GM12874 (cell line): ENCODE data around the gene GADL1.

ENCODE experiments used
- CTCF ChIP-seq: IDR thresholded peaks from 2 replicates; pipeline ENCODE4 v1.5.1; 2011; ENCODE audit warnings: low read depth, mild to moderate bottlenecking, control low read depth, low read length, moderate library complexity; ENCODE audit not compliant: insufficient read depth

The GADL1 gene

GRCh38 chr3:30878862-30879261, 15.6 kb downstream of the GADL1 start:
- no peak for TF ChIP-seq CTCF

GRCh38 chr3:30875505-30875904, 19.0 kb downstream of the GADL1 start:
- TF ChIP-seq CTCF, result no peak

GRCh38 chr3:30873671-30874070, 20.8 kb downstream of the GADL1 start:
- TF ChIP-seq CTCF, result no peak

GRCh38 chr3:30872879-30873278, 21.6 kb downstream of the GADL1 start:
- no peak for TF ChIP-seq CTCF

GRCh38 chr3:30871720-30872119, 22.7 kb downstream of the GADL1 start:
- TF ChIP-seq CTCF, result no peak

- TF ChIP-seq CTCF, result no peak
Measured at GRCh38 chr3:30864836-30865235, 29.6 kb downstream of the GADL1 start.

- TF ChIP-seq CTCF, result no peak
Measured at GRCh38 chr3:30864132-30864531, 30.3 kb downstream of the GADL1 start.

GRCh38 chr3:30862004-30862403, 32.5 kb downstream of the GADL1 start:
- TF ChIP-seq CTCF, result no peak
